Measurements from ENCODE around the gene GSTO2.

DNA sequence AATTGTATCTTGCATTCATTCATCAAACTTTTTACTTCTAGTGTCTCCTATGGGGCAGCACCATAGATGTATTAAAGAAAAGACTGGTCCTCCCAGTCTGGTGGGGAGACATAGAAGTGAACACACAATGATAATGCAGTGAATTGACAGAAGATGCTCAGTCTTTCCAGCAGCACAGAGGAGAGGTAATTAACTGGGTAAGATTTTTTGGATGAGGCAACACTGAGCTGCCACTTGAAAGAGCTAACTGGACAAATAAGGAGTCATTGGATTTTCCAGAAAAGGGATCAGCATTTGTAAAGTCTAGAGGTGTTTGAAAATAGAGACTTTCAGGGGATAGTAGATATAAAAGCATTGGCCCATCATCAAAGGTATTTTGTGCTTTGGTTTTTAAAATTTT is 76.5 kb downstream of the GSTO2 start:
- TF ChIP-seq POLR2AphosphoS5 (IDR thresholded peaks at IDR 0.05; ENCODE audit: low read depth, low read length) (no peak), POLR2A (IDR thresholded peaks at IDR 0.05; ENCODE audit: insufficient read depth in 1 of 2, low read depth in 2 of 2, low read length in 2 of 2) (no peak), KLF9 (CRISPR knock-in tag; IDR thresholded peaks at IDR 0.05; ENCODE audit: low read depth) (no peak), KDM6A (CRISPR knock-in tag; IDR thresholded peaks at IDR 0.05; ENCODE audit: low read depth) (no peak), AKAP8 (CRISPR knock-in tag; IDR thresholded peaks at IDR 0.05) (no peak), ZNF530 (CRISPR knock-in tag; IDR thresholded peaks at IDR 0.05; ENCODE audit: low read depth) (no peak)
- TF ChIP-seq, protein P1, sequence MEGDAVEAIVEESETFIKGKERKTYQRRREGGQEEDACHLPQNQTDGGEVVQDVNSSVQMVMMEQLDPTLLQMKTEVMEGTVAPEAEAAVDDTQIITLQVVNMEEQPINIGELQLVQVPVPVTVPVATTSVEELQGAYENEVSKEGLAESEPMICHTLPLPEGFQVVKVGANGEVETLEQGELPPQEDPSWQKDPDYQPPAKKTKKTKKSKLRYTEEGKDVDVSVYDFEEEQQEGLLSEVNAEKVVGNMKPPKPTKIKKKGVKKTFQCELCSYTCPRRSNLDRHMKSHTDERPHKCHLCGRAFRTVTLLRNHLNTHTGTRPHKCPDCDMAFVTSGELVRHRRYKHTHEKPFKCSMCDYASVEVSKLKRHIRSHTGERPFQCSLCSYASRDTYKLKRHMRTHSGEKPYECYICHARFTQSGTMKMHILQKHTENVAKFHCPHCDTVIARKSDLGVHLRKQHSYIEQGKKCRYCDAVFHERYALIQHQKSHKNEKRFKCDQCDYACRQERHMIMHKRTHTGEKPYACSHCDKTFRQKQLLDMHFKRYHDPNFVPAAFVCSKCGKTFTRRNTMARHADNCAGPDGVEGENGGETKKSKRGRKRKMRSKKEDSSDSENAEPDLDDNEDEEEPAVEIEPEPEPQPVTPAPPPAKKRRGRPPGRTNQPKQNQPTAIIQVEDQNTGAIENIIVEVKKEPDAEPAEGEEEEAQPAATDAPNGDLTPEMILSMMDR (CRISPR knock-in tag; IDR thresholded peaks at IDR 0.05): no peak
- TF ChIP-seq, protein P2, sequence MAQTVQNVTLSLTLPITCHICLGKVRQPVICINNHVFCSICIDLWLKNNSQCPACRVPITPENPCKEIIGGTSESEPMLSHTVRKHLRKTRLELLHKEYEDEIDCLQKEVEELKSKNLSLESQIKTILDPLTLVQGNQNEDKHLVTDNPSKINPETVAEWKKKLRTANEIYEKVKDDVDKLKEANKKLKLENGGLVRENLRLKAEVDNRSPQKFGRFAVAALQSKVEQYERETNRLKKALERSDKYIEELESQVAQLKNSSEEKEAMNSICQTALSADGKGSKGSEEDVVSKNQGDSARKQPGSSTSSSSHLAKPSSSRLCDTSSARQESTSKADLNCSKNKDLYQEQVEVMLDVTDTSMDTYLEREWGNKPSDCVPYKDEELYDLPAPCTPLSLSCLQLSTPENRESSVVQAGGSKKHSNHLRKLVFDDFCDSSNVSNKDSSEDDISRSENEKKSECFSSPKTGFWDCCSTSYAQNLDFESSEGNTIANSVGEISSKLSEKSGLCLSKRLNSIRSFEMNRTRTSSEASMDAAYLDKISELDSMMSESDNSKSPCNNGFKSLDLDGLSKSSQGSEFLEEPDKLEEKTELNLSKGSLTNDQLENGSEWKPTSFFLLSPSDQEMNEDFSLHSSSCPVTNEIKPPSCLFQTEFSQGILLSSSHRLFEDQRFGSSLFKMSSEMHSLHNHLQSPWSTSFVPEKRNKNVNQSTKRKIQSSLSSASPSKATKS (CRISPR knock-in tag; IDR thresholded peaks at IDR 0.05): no peak

All from HepG2 (cell line).